HG03025 (cell line): ENCODE measurements around the gene ST8SIA1.
"Not testable (repeated sequence)": the region's sequence is repeated elsewhere in the genome, so short reads cannot be mapped to it uniquely, and the experiment has no call there.

Experiments used
- ATAC-seq: cut with Tn5 transposase; IDR thresholded peaks from one replicate; pipeline ENCODE4 v1.9.1; 2021; ENCODE audit warnings: mild to moderate bottlenecking, moderate library complexity; ENCODE audit not compliant: unreplicated experiment, low FRiP score

ST8SIA1 gene

DNA sequence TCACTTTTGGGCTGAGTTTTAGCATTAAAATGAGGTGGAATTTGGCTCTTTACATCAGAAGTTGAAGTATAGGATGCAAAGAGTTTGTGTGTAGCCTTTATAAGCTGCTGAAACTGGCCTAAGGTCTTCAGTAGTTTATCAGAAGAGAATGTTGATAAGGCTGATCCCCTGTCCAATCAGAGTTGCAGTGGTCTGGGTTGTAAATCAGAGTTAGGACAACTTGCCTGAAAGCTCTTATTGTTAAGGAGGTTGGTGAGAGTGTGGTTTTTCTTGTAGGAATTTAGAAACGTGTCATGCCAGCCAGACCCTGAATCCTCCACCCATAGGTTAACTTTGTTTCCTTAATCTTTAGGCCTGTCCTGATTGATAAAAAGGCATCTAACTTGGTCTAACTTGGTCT lies 143.5 kb downstream of the ST8SIA1 start:
- no peak for ATAC-seq

DNA sequence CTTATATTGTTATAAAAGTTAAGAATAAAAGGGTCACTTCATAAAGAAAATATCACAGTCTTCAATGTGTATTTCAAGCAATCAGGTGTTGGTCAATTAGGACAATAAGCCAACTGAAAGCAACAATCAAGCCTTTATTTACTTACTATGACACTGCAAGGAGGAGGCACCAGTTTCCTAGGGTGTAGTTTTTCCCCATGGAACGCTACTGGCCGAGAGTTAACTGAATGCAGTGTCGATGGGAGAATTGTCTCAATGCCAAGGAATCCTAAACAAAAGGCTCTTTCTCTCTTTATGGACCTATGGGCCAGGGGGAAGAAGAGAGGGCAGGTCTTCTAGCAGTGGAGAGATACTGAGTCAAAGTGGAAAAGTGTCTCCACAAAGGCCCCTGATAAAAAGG lies 146.1 kb downstream of the ST8SIA1 start:
- no peak for ATAC-seq

DNA sequence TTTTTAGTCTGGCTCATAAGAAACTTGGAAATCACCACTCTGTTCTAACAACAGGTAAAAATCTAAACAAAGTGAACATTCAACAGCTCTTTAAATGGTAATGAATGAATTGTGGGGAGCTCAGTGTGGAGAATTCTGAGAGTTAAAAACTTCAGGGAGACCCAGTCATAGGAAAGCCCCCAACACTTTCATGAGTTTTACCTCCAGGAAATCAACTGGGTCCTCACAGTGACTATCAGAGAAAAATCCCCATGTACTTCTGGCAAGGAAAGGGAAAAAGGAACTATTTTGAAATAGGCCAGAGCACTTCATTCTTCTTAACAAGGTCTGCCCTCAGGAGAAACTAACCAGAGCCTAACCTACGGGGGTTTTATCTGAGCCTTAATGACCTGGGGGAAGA lies 153.8 kb downstream of the ST8SIA1 start:
- ATAC-seq = no peak

DNA sequence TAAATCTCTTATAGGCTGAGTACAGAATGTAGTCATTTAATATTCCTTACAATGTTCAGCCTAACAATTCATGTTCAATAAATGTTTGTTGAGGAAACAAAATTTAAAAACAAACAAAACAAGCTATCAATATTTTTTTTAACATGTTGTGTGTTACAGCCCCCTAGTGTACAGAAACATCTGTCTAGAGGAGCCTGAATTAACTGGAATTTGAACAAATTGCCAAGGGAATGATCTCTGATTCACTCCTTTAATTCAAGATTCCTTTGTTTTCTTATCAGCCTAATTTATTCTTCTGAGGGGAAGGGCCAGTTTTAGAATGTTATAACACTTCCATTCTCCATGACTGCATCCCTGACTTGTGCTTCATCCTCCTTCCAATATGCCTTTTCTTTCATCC lies 161.3 kb downstream of the ST8SIA1 start:
- no peak for ATAC-seq

DNA sequence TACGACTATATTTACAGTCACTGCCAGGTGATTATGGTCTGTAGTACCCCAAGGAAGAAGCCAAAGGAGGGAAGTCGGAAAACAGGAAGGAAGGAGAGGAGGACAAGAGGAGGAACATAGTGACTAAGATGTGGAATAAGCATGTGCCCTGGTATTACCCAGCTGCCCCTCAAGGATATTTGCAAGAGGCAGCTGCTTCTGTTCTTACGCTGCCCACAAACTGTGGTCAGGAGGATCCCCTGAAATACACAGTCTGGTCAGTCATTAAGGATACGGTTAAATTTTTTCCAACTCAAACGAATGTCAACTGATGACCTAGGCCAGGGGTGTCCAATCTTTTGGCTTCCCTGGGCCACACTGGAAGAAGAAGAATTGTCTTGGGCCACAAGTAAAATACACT lies 162.0 kb downstream of the ST8SIA1 start:
- ATAC-seq = no peak

DNA sequence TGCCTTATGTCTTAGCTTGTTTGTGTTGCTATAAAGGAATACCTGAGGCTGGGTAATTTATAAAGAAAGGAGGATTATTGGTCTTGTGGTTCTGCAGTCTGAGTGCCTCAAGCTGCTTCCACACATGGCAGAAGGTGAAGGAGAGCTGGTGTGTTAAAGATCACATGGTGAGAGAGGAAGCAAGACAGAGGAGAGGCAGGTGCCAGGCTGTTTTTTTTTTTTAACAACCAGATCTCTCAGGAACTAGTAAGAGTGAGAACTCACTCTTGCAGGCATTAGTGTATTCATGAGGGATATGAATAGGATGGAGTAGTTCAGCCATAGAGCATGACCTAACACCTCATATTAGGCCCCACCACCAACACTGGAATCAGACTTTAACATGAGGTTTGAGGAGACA lies 165.1 kb downstream of the ST8SIA1 start:
- no peak for ATAC-seq

DNA sequence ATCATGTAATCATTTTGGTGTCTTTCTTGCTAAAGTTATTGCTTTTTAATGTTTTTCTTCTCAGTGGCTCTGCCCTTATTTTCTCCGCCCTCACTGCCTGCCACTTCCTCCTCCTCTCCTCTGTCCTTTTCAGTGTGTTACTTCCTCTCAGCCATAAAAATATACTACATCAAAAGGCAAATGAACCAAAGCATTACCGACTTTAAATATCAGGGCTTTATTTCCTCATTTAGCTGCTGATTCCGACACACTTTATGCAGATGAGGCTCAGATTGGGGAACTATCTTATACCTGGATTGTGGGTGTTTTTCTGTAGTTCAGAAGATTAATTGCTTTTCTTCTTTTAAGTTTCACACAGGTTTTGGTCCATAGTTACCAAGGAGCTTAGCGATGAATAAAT lies 170.4 kb downstream of the ST8SIA1 start:
- no peak for ATAC-seq

DNA sequence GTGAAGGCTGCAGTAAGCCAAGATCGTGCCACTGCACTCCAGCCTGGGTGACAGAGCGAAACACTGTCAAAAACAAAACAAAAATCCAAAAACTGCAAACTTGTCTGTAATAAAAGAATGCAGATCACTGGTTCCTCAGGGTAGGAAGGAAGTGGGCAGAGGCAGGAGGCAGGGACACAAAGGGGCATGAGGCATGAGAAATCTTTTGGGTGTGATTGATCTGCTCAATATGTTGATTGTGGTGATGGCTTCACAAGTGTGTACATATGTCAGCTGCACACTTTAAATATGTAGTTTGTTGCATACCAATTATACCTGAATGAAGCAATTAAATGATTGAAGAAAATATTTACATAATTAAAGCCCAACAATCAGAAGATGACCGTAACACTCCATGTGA lies 170.9 kb downstream of the ST8SIA1 start:
- ATAC-seq = no peak

DNA sequence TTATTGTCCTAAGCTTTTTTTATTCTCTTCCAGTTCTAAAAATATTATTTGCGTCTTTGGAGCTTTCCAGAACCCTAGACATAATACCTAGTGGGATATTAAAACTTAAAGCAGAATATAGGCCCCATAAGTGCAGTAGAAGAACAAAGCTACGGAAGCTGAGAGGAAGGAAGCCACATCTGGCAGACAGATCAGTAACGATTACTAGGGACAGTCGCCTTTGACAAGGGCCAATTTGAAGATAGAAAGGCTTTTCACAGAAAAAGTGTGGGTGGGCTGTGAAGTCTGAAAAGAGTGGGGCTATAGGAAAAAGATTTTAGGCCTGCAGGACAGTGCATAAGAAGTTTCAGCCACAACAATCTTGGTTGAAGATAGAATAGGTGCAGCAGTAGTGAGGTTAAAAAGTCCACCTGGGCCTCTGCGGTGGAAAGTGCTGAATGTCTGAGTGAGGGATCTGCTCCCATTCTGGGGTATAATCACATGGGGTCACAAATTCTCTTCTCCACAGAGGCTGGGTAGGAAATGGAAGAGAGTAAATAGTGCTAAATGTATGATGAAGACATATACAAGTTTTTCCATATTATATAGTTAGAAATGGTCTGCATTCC lies 174.0 kb downstream of the ST8SIA1 start:
- no peak for ATAC-seq

DNA sequence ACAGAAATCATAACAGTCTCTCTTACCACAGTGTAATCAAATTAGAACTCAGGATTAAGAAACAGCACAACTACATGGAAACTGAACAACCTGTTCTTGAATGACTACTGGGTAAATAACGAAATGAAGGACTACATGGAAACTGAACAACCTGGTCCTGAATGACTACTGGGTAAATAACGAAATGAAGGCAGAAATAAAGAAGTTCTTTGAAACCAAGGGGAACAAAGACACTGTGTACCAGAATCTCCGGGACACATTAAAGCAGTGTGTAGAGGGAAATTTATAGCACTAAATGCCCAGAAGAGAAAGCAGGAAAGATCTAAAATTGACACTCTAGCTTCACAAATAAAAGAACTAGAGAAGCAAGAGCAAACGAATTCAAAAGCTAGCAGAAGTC lies 185.2 kb downstream of the ST8SIA1 start:
- ATAC-seq = not testable (repeated sequence)

DNA sequence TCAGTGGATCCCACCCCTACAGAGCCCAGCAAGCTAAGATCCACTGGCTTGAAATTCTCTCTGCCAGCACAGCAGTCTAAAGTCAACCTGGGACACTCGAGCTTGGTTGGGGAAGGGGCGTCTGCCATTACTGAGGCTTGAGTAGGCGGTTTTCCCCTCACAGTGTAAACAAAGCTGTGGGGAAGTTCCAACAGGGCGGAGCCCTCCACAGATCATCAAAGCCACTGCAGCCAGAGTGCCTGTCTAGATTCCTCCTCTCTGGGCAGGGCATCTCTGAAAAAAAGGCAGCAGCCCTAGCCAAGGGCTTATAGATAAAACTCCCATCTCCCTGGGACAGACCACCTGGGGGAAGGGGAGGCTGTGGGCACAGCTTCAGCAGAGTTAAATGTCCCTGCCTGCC lies 187.8 kb downstream of the ST8SIA1 start:
- ATAC-seq = not testable (repeated sequence)
